HG02759 (cell line): ENCODE measurements around the gene PTPRH.
A peak's percentile ranks its signal among the peaks of the same experiment; 100 is the strongest.
"Not testable (repeated sequence)": the region's sequence is repeated elsewhere in the genome, so short reads cannot be mapped to it uniquely, and the experiment has no call there.

Source experiments
- ATAC-seq: cut with Tn5 transposase; IDR thresholded peaks from one replicate; pipeline ENCODE4 v1.9.1; 2021; ENCODE audit warnings: mild to moderate bottlenecking, moderate library complexity; ENCODE audit not compliant: unreplicated experiment

Gene PTPRH

GRCh38 chr19:55186080-55186479 is 23.2 kb downstream of the PTPRH start:
- ATAC-seq = no peak

GRCh38 chr19:55181740-55182139 is 27.6 kb downstream of the PTPRH start:
- ATAC-seq = no peak

GRCh38 chr19:55179606-55180484 is 29.5 kb downstream of the PTPRH start, which contains the start of gene SYT5:
Gene SYT5, minus strand, starts transcription at chr19:55180289. Its CDS starts 1,248 bp downstream, at chr19:55179041.
- ATAC-seq = no peak

- ATAC-seq = peak; percentile 90
Observed at GRCh38 chr19:55178781-55179599, 30.3 kb downstream of the PTPRH start.

GRCh38 chr19:55176076-55176475 is 33.2 kb downstream of the PTPRH start:
- ATAC-seq = no peak

- no peak for ATAC-seq
Observed at GRCh38 chr19:55175117-55175867, 34.0 kb downstream of the PTPRH start.

- no peak for ATAC-seq
Observed at GRCh38 chr19:55174425-55175116, 34.7 kb downstream of the PTPRH start.

GRCh38 chr19:55173714-55174409 is 35.4 kb downstream of the PTPRH start:
- ATAC-seq = no peak

GRCh38 chr19:55173186-55173713 is 36.1 kb downstream of the PTPRH start:
- ATAC-seq = no peak

GRCh38 chr19:55172741-55173140 is 36.6 kb downstream of the PTPRH start:
- ATAC-seq = no peak

- not testable (repeated sequence) for ATAC-seq
Observed at GRCh38 chr19:55172318-55172717, 37.0 kb downstream of the PTPRH start.

GRCh38 chr19:55171440-55171839 is 37.9 kb downstream of the PTPRH start:
- no peak for ATAC-seq

GRCh38 chr19:55169136-55169535 is 40.2 kb downstream of the PTPRH start:
- no peak for ATAC-seq

- ATAC-seq = peak; percentile 87
Observed at GRCh38 chr19:55166530-55167268, 42.6 kb downstream of the PTPRH start, which contains the start of gene DNAAF3. Gene DNAAF3, minus strand, starts transcription at chr19:55166613. Its CDS starts 200 bp downstream, at chr19:55166413.

- no peak for ATAC-seq
Observed at GRCh38 chr19:55165952-55166529, 43.3 kb downstream of the PTPRH start.

GRCh38 chr19:55161571-55162322 is 47.6 kb downstream of the PTPRH start:
- ATAC-seq = no peak

GRCh38 chr19:55160986-55161365 is 48.3 kb downstream of the PTPRH start:
- no peak for ATAC-seq
